T-cell (primary cell): Measurements from ENCODE around the gene PDHA1. TPM values are rescaled to one million over a fixed set of nuclear protein-coding genes. Genes with fewer than 3 reads are reported as not detected.

Experiments used
- ATAC-seq, 4 experiments: fragments of 200-7000 bp in 3 of 4; fragments of 150-1000 bp in 1 of 4; cut with Tn5 transposase; replicated peaks in 1 of 4; 1 replicate in 3 of 4; 2 replicates in 1 of 4; pipeline ENCODE4 v1.10.0; 2021; ENCODE audit warnings: moderate library complexity in 3 of 4, mild to moderate bottlenecking in 2 of 4, moderate number of reproducible peaks in 1 of 4
- CTCF ChIA-PET, 2 donors: fragments of 300-600 bp; sonication (Branson Sonifier 250); formaldehyde crosslinking; loops; one replicate each; lab custom pipeline; 2022; ENCODE audit warnings: antibody characterized with exemption in 2 of 2; lab: Charles Lee
- POLR2A ChIA-PET, 2 donors: fragments of 300-600 bp; sonication (Branson Sonifier 250); formaldehyde crosslinking; loops; one replicate each; lab custom pipeline; 2022; ENCODE audit warnings: antibody characterized with exemption in 2 of 2; lab: Charles Lee
- DNase-seq, 35 experiments: peaks; one replicate each; pipeline versions ENCODE4 v3.0.0 to v3.0.0-alpha.2; 2013 to 2023
- H3K27ac ChIP-seq: one replicate; pipeline ENCODE4 v1.5.1; 2013; ENCODE audit warnings: low read length
- H3K27me3 ChIP-seq, 2 experiments: replicated peaks in 1 of 2; 1 replicate in 1 of 2; 2 replicates in 1 of 2; pipeline versions ENCODE4 v1.6.1 to v1.7.0; 2013; ENCODE audit warnings: low read length in 1 of 2, mixed read lengths in 1 of 2; ENCODE audit not compliant: control insufficient read depth in 2 of 2, insufficient read depth in 2 of 2; ENCODE audit errors: extremely low read depth in 1 of 2
- H3K36me3 ChIP-seq, 2 donors: 1 replicate in 1 of 2; 2 replicates in 1 of 2; pipeline versions ENCODE4 v1.6.1 to v1.7.0; 2013; ENCODE audit warnings: low read length in 1 of 2; ENCODE audit not compliant: control insufficient read depth in 2 of 2, insufficient read depth in 1 of 2; ENCODE audit errors: extremely low read depth in 1 of 2
- H3K4me1 ChIP-seq, 2 experiments: 1 replicate in 1 of 2; 2 replicates in 1 of 2; pipeline versions ENCODE4 v1.6.1 to v1.7.0; 2013; ENCODE audit warnings: low read length in 2 of 2, mixed read lengths in 1 of 2; ENCODE audit not compliant: insufficient read depth in 2 of 2, control insufficient read depth in 1 of 2; ENCODE audit errors: extremely low read depth in 1 of 2
- H3K4me3 ChIP-seq, 2 donors: 1 replicate in 1 of 2; 2 replicates in 1 of 2; pipeline versions ENCODE4 v1.5.1 to v1.7.0; 2013; ENCODE audit warnings: mild to moderate bottlenecking in 2 of 2, low read length in 1 of 2, moderate library complexity in 1 of 2; ENCODE audit not compliant: control insufficient read depth in 1 of 2; ENCODE audit errors: extremely low read depth in 1 of 2
- H3K9me3 ChIP-seq: 2 replicates; pipeline ENCODE4 v1.7.0; 2013
- H3K27ac Mint-ChIP-seq, 2 donors: one replicate each; pipeline ENCODE4 v1.8.0; 2020 to 2021; ENCODE audit warnings: mild to moderate bottlenecking in 2 of 2, mixed read lengths in 2 of 2
- H3K27me3 Mint-ChIP-seq, 2 donors: one replicate each; pipeline ENCODE4 v1.8.0; 2021 to 2022; ENCODE audit warnings: mixed read lengths in 2 of 2
- H3K36me3 Mint-ChIP-seq: one replicate; pipeline ENCODE4 v1.8.0; 2021; ENCODE audit warnings: mixed read lengths
- H3K4me1 Mint-ChIP-seq, 3 donors: one replicate each; pipeline ENCODE4 v1.8.0; 2020 to 2022; ENCODE audit warnings: mixed read lengths in 3 of 3, mild to moderate bottlenecking in 1 of 3
- H3K4me3 Mint-ChIP-seq, 3 donors: one replicate each; pipeline ENCODE4 v1.8.0; 2020 to 2022; ENCODE audit warnings: mild to moderate bottlenecking in 3 of 3, mixed read lengths in 3 of 3, moderate library complexity in 3 of 3
- H3K9me3 Mint-ChIP-seq, 3 donors: one replicate each; pipeline ENCODE4 v1.8.0; 2020 to 2022; ENCODE audit warnings: mixed read lengths in 3 of 3
- WGBS: methylation state at CpG from one replicate; pipeline ENCODE4 v1.1.5; 2013; ENCODE audit warnings: missing lambda C conversion rate; ENCODE audit not compliant: insufficient coverage; 5-methylcytosine and 5-hydroxymethylcytosine counted together
- total RNA-seq, 35 experiments: library from RNA in 6 of 35; stranded (reverse) in 6 of 35; fragments of 120-200 nt in 1 of 35; gene quantifications; one replicate each; pipeline versions ENCODE4 v1.2.1 to v1.2.4 and lab custom pipeline; 2013 to 2026

Gene PDHA1
- total RNA-seq, 5 donors from 2014 or later (not counting 1 experiment from before 2014, with no cell fraction given), result 84.0 to 120 (median 114) TPM

DNA sequence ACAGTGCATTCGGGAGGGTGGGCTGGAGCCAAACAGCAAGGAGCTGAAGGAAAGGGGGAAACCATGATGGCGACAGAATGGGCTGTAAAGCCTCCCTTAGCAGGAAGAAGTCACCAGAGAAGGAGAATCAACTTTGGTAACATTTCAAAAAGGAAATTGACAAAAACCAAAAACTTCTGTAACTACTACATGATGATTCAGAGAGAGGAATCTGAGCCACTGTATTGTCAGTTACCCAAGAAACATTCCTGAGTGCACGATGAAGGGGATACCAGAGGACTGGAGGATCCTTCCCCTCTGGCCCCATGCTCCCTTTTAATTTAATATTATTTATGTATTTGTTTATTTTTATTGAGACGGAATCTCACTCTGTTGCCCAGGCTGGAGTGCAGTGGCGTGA, 26.3 kb downstream of the PDHA1 start:
- ChIA-PET POLR2A (no interaction called here), CTCF (interaction anchor here (0.5 to 0.6 kb wide), 2 partner anchors 695 to 981 kb away, joined by 3 to 5 read pairs; no protein-coding TSS in a partner anchor)
- Mint-ChIP-seq H3K36me3 (peaks cover 7% of the 10 kb centered on the region), H3K27me3 (peaks cover 1 to 3% of the 10 kb centered on the region in 2 donors), H3K27ac (no peak overlapping the region), H3K9me3 (peaks cover 0 to 6% (median 2%) of the 10 kb centered on the region in 3 donors), H3K4me3 (no peak overlapping the region), H3K4me1 (peaks cover 5 to 9% (median 6%) of the 10 kb centered on the region in 3 donors)
- no CpG with 5 or more reads among the region's 5 CpGs for WGBS
- Histone ChIP-seq H3K36me3 (no peaks in the 10 kb centered on the region), H3K4me1 (peaks cover 0 to 9% of the 10 kb centered on the region in 2 experiments), H3K27me3 (no peaks in the 10 kb centered on the region), H3K4me3 (no peak overlapping the region), H3K9me3 (no peaks in the 10 kb centered on the region), H3K27ac (no peak overlapping the region)
- DNase-seq, result no peak
- ATAC-seq, result no peak

DNA sequence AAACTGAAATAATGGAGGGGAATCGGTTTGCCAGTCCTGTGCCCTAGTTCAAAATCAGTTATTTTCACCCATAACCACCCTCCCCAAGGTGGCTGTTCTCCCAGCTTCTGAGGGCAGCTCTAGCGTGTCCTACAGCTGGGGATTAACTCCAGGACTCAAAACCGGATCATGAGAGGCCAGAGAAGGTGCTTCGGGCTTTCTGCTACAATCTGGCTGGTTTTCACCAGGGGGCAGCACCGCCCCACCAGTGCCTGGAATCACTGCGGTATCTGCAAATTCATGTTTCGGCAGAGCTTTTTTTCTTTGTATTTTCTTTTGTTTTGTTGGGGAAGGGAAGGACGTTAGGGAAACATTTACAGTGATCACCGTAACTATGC, 28.4 kb downstream of the PDHA1 start:
- Mint-ChIP-seq H3K27ac (peak overlapping the region in 1 of 2 donors; percentile 7), H3K4me3 (peak overlapping the region; percentile 78 to 86 (median 79)), H3K4me1 (peaks cover 5 to 9% (median 6%) of the 10 kb centered on the region in 3 donors), H3K36me3 (peaks cover under 1% of the 10 kb centered on the region), H3K27me3 (peaks cover 1 to 3% of the 10 kb centered on the region in 2 donors), H3K9me3 (no peaks in the 10 kb centered on the region)
- H3K4me1 ChIP-seq, result peaks cover 0 to 9% of the 10 kb centered on the region in 2 experiments
- no peaks in the 10 kb centered on the region for H3K9me3 ChIP-seq
- DNase-seq (peak; percentile 35 to 74 (median 55)), ATAC-seq (peak; percentile 67 to 86 (median 78))
- ChIA-PET CTCF (interaction anchor here in 1 of 2 donors (0.6 to 0.8 kb wide), 7 partner anchors 25 to 692 kb away, joined by 3 to 8 read pairs (median 4); no protein-coding TSS in a partner anchor), POLR2A (interaction anchor here in 1 of 2 donors (0.8 kb wide), 1 partner anchor 159 kb away, joined by 4 read pairs; no protein-coding TSS in a partner anchor)
- H3K36me3 ChIP-seq, result no peaks in the 10 kb centered on the region
- H3K4me3 ChIP-seq, result peak overlapping the region; percentile 33 to 51
- no peak overlapping the region for H3K27ac ChIP-seq
- 0% methylated on average over 3 of the region's 9 CpGs for WGBS
- no peaks in the 10 kb centered on the region for H3K27me3 ChIP-seq

- Histone ChIP-seq H3K9me3 (no peaks in the 10 kb centered on the region), H3K36me3 (no peaks in the 10 kb centered on the region), H3K4me1 (peaks cover 0 to 9% of the 10 kb centered on the region in 2 experiments), H3K27ac (no peak overlapping the region), H3K27me3 (no peaks in the 10 kb centered on the region), H3K4me3 (peak overlapping the region; percentile 33 to 51)
- Mint-ChIP-seq H3K27ac (peak overlapping the region in 1 of 2 donors; percentile 7), H3K4me1 (peaks cover 5 to 9% (median 6%) of the 10 kb centered on the region in 3 donors), H3K27me3 (peaks cover 1 to 3% of the 10 kb centered on the region in 2 donors), H3K9me3 (no peaks in the 10 kb centered on the region), H3K4me3 (peak overlapping the region; percentile 78 to 86 (median 79)), H3K36me3 (no peaks in the 10 kb centered on the region)
- WGBS, result 2% methylated on average over 10 of the region's 20 CpGs
- ChIA-PET POLR2A (interaction anchor here in 1 of 2 donors (0.8 kb wide), 1 partner anchor 159 kb away, joined by 4 read pairs; no protein-coding TSS in a partner anchor), CTCF (interaction anchor here in 1 of 2 donors (0.6 to 0.7 kb wide), 3 partner anchors 31 to 691 kb away, joined by 3 to 5 read pairs (median 5); no protein-coding TSS in a partner anchor)
- DNase-seq, result peak in 5 of 35 experiments; percentile 1 to 15 (median 3)
- peak; percentile 45 to 70 (median 51) for ATAC-seq
These were observed 29.0 kb downstream of the PDHA1 start for GRCh38 chrX:19372547-19373331.

GRCh38 chrX:19373351-19373891, 29.7 kb downstream of the PDHA1 start:
- DNase-seq, result no peak
- Mint-ChIP-seq H3K4me1 (peaks cover 5 to 9% (median 6%) of the 10 kb centered on the region in 3 donors), H3K27me3 (peaks cover 1 to 3% of the 10 kb centered on the region in 2 donors), H3K36me3 (no peaks in the 10 kb centered on the region), H3K9me3 (no peaks in the 10 kb centered on the region), H3K27ac (no peak overlapping the region), H3K4me3 (peak overlapping the region in 1 of 3 donors; percentile 79)
- H3K36me3 ChIP-seq, result no peaks in the 10 kb centered on the region
- no peaks in the 10 kb centered on the region for H3K27me3 ChIP-seq
- no peak for ATAC-seq
- CTCF ChIA-PET, result no interaction called here
- H3K9me3 ChIP-seq, result no peaks in the 10 kb centered on the region
- H3K27ac ChIP-seq, result no peak overlapping the region
- H3K4me3 ChIP-seq, result no peak overlapping the region
- POLR2A ChIA-PET, result no interaction called here
- WGBS, result 52% methylated on average over 18 of the region's 23 CpGs
- H3K4me1 ChIP-seq, result peaks cover 0 to 9% of the 10 kb centered on the region in 2 experiments

- WGBS, result 87% methylated on average over 3 of the region's 8 CpGs
- Histone ChIP-seq H3K9me3 (no peaks in the 10 kb centered on the region), H3K27ac (no peak overlapping the region), H3K4me1 (peaks cover 0 to 9% of the 10 kb centered on the region in 2 experiments), H3K4me3 (no peak overlapping the region), H3K36me3 (no peaks in the 10 kb centered on the region), H3K27me3 (no peaks in the 10 kb centered on the region)
- no peak overlapping the region for H3K4me3 Mint-ChIP-seq
- peaks cover 5 to 9% (median 6%) of the 10 kb centered on the region in 3 donors for H3K4me1 Mint-ChIP-seq
- H3K27me3 Mint-ChIP-seq, result peaks cover 1 to 3% of the 10 kb centered on the region in 2 donors
- no peak overlapping the region for H3K27ac Mint-ChIP-seq
- ATAC-seq (no peak), DNase-seq (no peak)
- POLR2A ChIA-PET, result no interaction called here
- no peaks in the 10 kb centered on the region for H3K9me3 Mint-ChIP-seq
- CTCF ChIA-PET, result no interaction called here
- H3K36me3 Mint-ChIP-seq, result no peaks in the 10 kb centered on the region
These were observed 31.8 kb downstream of the PDHA1 start for GRCh38 chrX:19375546-19375945.

DNA sequence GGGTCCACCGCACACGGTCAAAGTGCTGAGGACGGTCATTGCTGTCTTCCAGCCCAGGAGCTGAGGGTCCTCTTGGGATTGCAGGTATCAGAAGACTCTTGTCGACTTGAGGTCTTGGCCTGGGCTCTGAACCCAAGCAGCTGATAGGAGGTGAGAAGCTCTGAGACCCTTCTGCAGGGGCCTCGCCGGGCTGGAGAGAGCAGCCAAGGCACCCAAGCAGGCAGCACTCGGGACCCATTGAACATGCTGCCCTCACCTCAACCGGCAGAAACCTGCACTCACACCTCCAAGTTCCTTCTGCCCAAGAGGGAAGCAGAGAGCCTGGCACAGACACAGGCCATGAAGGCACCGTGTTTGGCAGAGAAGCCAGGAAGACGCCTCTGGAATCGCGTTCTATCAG, 34.1 kb downstream of the PDHA1 start:
- Mint-ChIP-seq H3K27me3 (peaks cover 4 to 11% of the 10 kb centered on the region in 2 donors), H3K4me3 (no peak overlapping the region), H3K4me1 (peaks cover under 1% of the 10 kb centered on the region in 3 donors), H3K27ac (no peak overlapping the region), H3K36me3 (no peaks in the 10 kb centered on the region), H3K9me3 (no peaks in the 10 kb centered on the region)
- ATAC-seq, result no peak
- no peak overlapping the region for H3K27ac ChIP-seq
- no peak overlapping the region for H3K4me3 ChIP-seq
- no peaks in the 10 kb centered on the region for H3K9me3 ChIP-seq
- H3K4me1 ChIP-seq, result peaks cover 0 to 5% of the 10 kb centered on the region in 2 experiments
- H3K27me3 ChIP-seq, result peaks cover 0 to 4% of the 10 kb centered on the region in 2 experiments
- CTCF ChIA-PET, result no interaction called here
- POLR2A ChIA-PET, result interaction anchor here in 1 of 2 donors (0.6 to 0.7 kb wide), 2 partner anchors 10 to 971 kb away, joined by 3 read pairs; no protein-coding TSS in a partner anchor
- H3K36me3 ChIP-seq, result no peaks in the 10 kb centered on the region
- DNase-seq, result no peak
- 86% methylated on average over 5 of the region's 12 CpGs for whole genome bisulfite sequencing
